K562 (cell line): Measurements from ENCODE around the gene SMOC2. TPM values are rescaled to one million over a fixed set of nuclear protein-coding genes. Genes with fewer than 3 reads are reported as not detected.
"Not testable (repeated sequence)": the region's sequence is repeated elsewhere in the genome, so short reads cannot be mapped to it uniquely, and the experiment has no call there.

Experiments
- ATAC-seq: fragments of 200-7000 bp; cut with Tn5 transposase; 3 replicates; pipeline ENCODE4 v1.9.1; 2020; ENCODE audit warnings: moderate library complexity
- BruUV-seq: library from RNA; stranded (reverse); fragments of 400-500 nt; replicated peaks from 2 replicates; lab custom pipeline; 2021; lab: Mats Ljungman, UMichigan
- CTCF ChIA-PET: fragments of 300-600 bp; formaldehyde crosslinking; extraction: SDS; loops from one replicate; lab custom pipeline; 2021; ENCODE audit warnings: low intra/inter-chr PET ratio; lab: Yijun Ruan, JAX
- POLR2A ChIA-PET: fragments of 300-600, 350-650 bp; sonication (Branson Sonifier 250); formaldehyde crosslinking; extraction: SDS; loops from one replicate; lab custom pipeline; 2021; ENCODE audit warnings: antibody characterized with exemption, inconsistent platforms; lab: Yijun Ruan, JAX
- DNase-seq, 4 experiments: peaks; one replicate each; pipeline versions ENCODE4 v3.0.0 to v3.0.0-alpha.2; 2011 to 2018; ENCODE audit warnings: low spot score in 3 of 4, mixed read lengths in 3 of 4; ENCODE audit errors: extremely low read depth in 1 of 4
- FAIRE-seq: peaks from 2 replicates; lab custom pipeline; 2011; peaks lifted over from hg19 to GRCh38; lab: Jason Lieb, UNC
- H2AFZ ChIP-seq: 2 replicates; pipeline ENCODE4 v1.6.0; 2011; ENCODE audit warnings: low read depth, low read length, control low read depth, inconsistent platforms
- H3K27ac ChIP-seq: fragments of 200-600 bp; 3 replicates; pipeline ENCODE4 v1.8.0; 2011; ENCODE audit warnings: low read depth, mild to moderate bottlenecking, control low read depth, inconsistent platforms, low read length, moderate library complexity, mixed read lengths; ENCODE audit errors: extremely low read depth
- H3K27me3 ChIP-seq, 2 experiments: fragments of 300-600 bp in 1 of 2; 2 replicates in 1 of 2; 3 replicates in 1 of 2; pipeline versions ENCODE4 v1.6.0 to v1.8.0; 2011; ENCODE audit warnings: inconsistent platforms in 2 of 2, low read length in 2 of 2, mild to moderate bottlenecking in 1 of 2, mixed read lengths in 1 of 2, moderate library complexity in 1 of 2; ENCODE audit not compliant: control insufficient read depth in 2 of 2, insufficient read depth in 2 of 2
- H3K36me3 ChIP-seq: fragments of 300-600 bp; 3 replicates; pipeline ENCODE4 v1.8.0; 2011; ENCODE audit warnings: mild to moderate bottlenecking, low read length, inconsistent platforms; ENCODE audit not compliant: control insufficient read depth, insufficient read depth
- H3K4me1 ChIP-seq, 2 experiments: fragments of 200-600 bp in 1 of 2; replicated peaks in 1 of 2; 2 replicates in 1 of 2; 3 replicates in 1 of 2; pipeline versions ENCODE4 v1.5.1 to v1.8.0; 2011; ENCODE audit warnings: inconsistent platforms in 2 of 2, low read length in 2 of 2, mild to moderate bottlenecking in 1 of 2, mixed read lengths in 1 of 2, moderate library complexity in 1 of 2; ENCODE audit not compliant: control insufficient read depth in 2 of 2, insufficient read depth in 2 of 2
- H3K4me2 ChIP-seq: 2 replicates; pipeline ENCODE4 v1.6.1; 2011; ENCODE audit warnings: low read length, control low read depth, inconsistent platforms, mixed read lengths; ENCODE audit not compliant: insufficient read depth
- H3K4me3 ChIP-seq: fragments of 200-600 bp; sonication (generic), shearing (Covaris generic); 2 replicates; pipeline ENCODE4 v1.5.1; 2016; ENCODE audit warnings: control low read depth, inconsistent platforms
- H3K79me2 ChIP-seq: fragments of 200-600 bp; 3 replicates; pipeline ENCODE4 v1.8.0; 2011; ENCODE audit warnings: low read length, inconsistent platforms; ENCODE audit not compliant: control insufficient read depth, insufficient read depth
- H3K9ac ChIP-seq, 2 experiments: 2 replicates each; pipeline versions ENCODE4 v1.6.0 to v1.6.1; 2011; ENCODE audit warnings: low read depth in 2 of 2, low read length in 2 of 2, control low read depth in 1 of 2, inconsistent platforms in 1 of 2, mild to moderate bottlenecking in 1 of 2, mixed read lengths in 1 of 2; ENCODE audit not compliant: insufficient read depth in 1 of 2
- H3K9me1 ChIP-seq: one replicate; pipeline ENCODE4 v1.6.0; 2011; ENCODE audit warnings: inconsistent platforms, mild to moderate bottlenecking, low read length, moderate library complexity; ENCODE audit not compliant: control insufficient read depth, insufficient read depth
- H3K9me3 ChIP-seq: replicated peaks from 2 replicates; pipeline ENCODE4 v1.5.1; 2011; ENCODE audit warnings: low read depth, low read length, inconsistent platforms; ENCODE audit not compliant: control insufficient read depth, insufficient read depth
- H4K20me1 ChIP-seq: replicated peaks from 2 replicates; pipeline ENCODE4 v1.6.1; 2011; ENCODE audit warnings: low read length, inconsistent platforms, mixed read lengths; ENCODE audit not compliant: control insufficient read depth, insufficient read depth
- GABPB1 ChIP-seq: sonication (generic); formaldehyde crosslinking; IDR thresholded peaks from 2 replicates; pipeline ENCODE4 v1.8.0; 2022; ENCODE audit warnings: mild to moderate bottlenecking, missing genetic modification reagents
- MTA2 ChIP-seq: fragments of 450-650 bp; IDR thresholded peaks from 2 replicates; pipeline ENCODE4 v1.6.1; 2016; ENCODE audit warnings: low read depth
- NFATC3 ChIP-seq: fragments of 450-650 bp; IDR thresholded peaks from 2 replicates; pipeline ENCODE4 v1.6.1; 2017; ENCODE audit warnings: mild to moderate bottlenecking
- WGBS: fragments of 100-300 bp; shearing (Covaris generic); methylation state at CpG from one replicate; pipeline ENCODE4 v1.1.6; 2016; ENCODE audit warnings: low coverage, mixed read lengths; ENCODE audit not compliant: insufficient coverage; ENCODE audit errors: missing lambda C conversion rate; 5-methylcytosine and 5-hydroxymethylcytosine counted together
- in situ Hi-C: fragments of 300-500 bp; cut with MboI; formaldehyde crosslinking; loops from 4 replicates; pipeline ENCODE4 v1.15.0; 2018; ENCODE audit warnings: inconsistent platforms, mixed read lengths
- intact Hi-C: fragments of 100-400 bp; cut with micrococcal nuclease; formaldehyde crosslinking; loops from 2 replicates; pipeline ENCODE4 v1.14.2; 2022
- polyA plus RNA-seq, 8 experiments: library from polyadenylated mRNA; depleted of rRNA in 4 of 8; stranded (reverse) in 5 of 8; unstranded in 3 of 8; fragments of >200 nt; fragmentation: Nextera tagmentation in 2 of 8; fragmentation: Illumina TruSeq in 1 of 8; extraction: Ambion mirVana in 2 of 8; extraction: Trizol in 1 of 8; gene quantifications; 2 replicates each; pipeline versions ENCODE4 v1.2.1 to v1.2.3, GENCODE V29; 2011 to 2014; ENCODE audit warnings: inconsistent platforms in 1 of 8, missing spikeins in 1 of 8
- total RNA-seq, 7 experiments: library from RNA; depleted of rRNA in 6 of 7; stranded (reverse); fragments of >200 nt in 6 of 7; fragmentation: Illumina TruSeq in 2 of 7; extraction: Trizol in 2 of 7; gene quantifications; 2 replicates each; pipeline versions ENCODE4 v1.2.1 to v1.2.3, GENCODE V29; 2011 to 2021; ENCODE audit warnings: low replicate concordance in 1 of 7

The SMOC2 gene
- total and polyA plus RNA-seq, 9 of the 15 experiments (the other 6 are each of a cell fraction or from before 2014, with no cell fraction given): 0.45 to 2.3 (median 1.1) TPM

GRCh38 chr6:168704678-168705077 lies 263.7 kb downstream of the SMOC2 start (continued):
- no peak for TF ChIP-seq MTA2
- no peak for TF ChIP-seq NFATC3
- no peak for TF ChIP-seq GABPB1 (CRISPR knock-in tag)

- H3K27me3 ChIP-seq: peaks cover 36 to 73% of the 10 kb centered on the region in 2 experiments; a peak in 4 of 5 replicates
- intact Hi-C loops, ATAC-seq: not testable (repeated sequence)
Observed at GRCh38 chr6:168705271-168705670, 264.3 kb downstream of the SMOC2 start.

More at GRCh38 chr6:168705271-168705670, 264.3 kb downstream of the SMOC2 start:
- FAIRE-seq, H3K4me3 ChIP-seq, H3K36me3 ChIP-seq, H3K9ac ChIP-seq, H3K4me2 ChIP-seq, in situ Hi-C loops, H3K79me2 ChIP-seq, BruUV-seq, DNase-seq, H3K4me1 ChIP-seq, H3K27ac ChIP-seq, CTCF ChIA-PET, H2AFZ ChIP-seq, POLR2A ChIA-PET, H3K9me3 ChIP-seq, H3K9me1 ChIP-seq: not testable (repeated sequence)
- peaks cover 15% of the 10 kb centered on the region; the same call in 1 of the 2 replicates for H4K20me1 ChIP-seq
- 1% methylated on average over 11 of the region's 16 CpGs for WGBS
